ENCODE measurements around the gene SIDT1.

The SIDT1 gene

GRCh38 chr3:113546414-113546893, 14.1 kb downstream of the SIDT1 start:
- no peak for DNase-seq

- DNase-seq = no peak
Observed at GRCh38 chr3:113548501-113548900, 16.1 kb downstream of the SIDT1 start.

DNA sequence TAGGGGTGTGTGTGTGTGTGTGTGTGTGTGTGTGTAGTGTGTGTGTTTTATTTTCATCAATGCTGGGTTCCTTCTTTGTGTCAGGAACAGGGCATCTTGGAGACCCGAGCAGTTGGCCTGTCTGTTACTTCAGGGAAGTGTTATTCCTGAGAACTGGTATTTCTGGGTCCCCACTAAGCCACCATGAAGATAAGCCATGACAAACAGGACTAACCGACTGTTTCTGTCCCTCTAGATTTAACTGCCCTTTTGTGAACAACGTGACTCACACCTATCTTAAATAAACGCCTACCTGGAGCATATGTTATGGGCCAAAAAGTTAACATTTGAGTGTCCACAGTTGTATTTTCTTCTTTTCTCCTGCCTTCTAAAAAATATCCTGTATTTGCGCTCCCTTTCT, 19.5 kb downstream of the SIDT1 start:
- no peak for DNase-seq

GRCh38 chr3:113552851-113553250, 20.5 kb downstream of the SIDT1 start:
- no peak for DNase-seq

- no peak for DNase-seq
Observed at GRCh38 chr3:113555138-113555537, 22.8 kb downstream of the SIDT1 start.

DNA sequence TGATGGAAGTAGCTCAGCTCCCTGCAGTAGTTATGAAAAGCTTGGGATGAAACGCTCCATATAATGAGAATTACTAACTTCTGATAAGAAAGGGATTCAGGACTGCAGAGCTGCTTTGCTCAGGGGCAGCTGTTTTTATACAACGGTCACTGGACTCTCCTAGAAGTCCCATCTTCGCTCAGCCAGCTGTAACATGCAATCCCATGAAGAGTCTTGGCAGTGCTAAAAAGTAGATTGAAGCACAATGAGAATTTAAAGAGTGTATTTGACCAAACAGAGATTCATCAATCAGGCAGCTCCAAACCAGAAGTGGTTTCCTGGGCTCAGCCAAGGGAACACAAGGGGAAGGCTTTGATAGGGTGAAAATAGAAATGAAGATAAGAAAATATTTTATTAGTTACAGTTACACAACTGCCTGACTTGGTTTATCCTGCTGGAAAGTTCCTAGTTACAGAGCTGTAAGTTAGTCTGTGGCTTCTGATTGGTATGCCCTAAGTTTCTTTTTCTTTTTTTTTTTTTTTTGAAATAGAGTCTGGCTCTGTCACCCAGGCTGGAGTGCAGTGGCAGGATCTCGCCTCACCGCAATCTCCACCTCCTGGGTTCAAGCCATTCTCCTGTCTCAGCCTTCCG, 24.1 kb downstream of the SIDT1 start:
- no peak for DNase-seq

DNA sequence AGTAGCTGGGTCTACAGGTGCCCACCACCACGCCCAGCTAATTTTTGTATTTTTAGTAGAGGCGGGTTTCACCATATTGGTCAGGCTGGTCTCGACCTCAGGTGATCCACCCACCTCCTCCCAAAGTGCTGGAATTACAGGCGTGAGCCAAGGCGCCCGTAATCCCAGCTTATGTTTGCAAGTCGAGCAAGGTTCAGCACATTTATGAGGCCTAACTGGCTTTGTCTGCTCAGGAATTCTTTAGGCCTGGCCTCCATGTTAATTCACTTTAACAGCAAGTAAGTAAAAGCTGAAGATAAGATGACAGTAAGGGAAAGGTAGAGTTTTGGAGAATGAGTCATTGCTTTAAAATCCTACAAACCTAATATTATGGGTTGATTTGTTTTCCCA, 24.6 kb downstream of the SIDT1 start:
- no peak for DNase-seq

- no peak for DNase-seq
Observed at GRCh38 chr3:113557374-113557773, 25.0 kb downstream of the SIDT1 start.

- DNase-seq = no peak
Observed at GRCh38 chr3:113559009-113559408, 26.7 kb downstream of the SIDT1 start.

DNA sequence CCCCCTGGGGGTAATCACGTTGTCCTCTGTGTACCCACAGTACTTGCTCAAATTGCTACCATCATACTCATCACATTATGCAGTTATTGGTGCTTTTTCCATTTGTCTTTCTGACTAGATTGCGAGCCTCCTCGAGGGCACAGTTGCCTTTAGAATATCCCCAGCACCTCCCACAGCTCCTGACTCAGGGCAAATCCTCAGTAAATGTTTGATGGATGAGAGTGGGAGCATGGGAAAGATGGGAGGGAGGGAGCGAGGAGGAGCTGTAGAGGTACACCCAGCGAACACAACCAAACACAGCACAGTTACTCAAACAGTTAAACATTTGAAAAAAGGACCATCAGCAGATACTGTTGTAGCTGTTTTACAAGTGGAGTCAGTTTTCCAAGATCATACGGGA, 27.9 kb downstream of the SIDT1 start:
- DNase-seq = no peak

GRCh38 chr3:113560831-113561623, 28.7 kb downstream of the SIDT1 start:
- DNase-seq = no peak

DNA sequence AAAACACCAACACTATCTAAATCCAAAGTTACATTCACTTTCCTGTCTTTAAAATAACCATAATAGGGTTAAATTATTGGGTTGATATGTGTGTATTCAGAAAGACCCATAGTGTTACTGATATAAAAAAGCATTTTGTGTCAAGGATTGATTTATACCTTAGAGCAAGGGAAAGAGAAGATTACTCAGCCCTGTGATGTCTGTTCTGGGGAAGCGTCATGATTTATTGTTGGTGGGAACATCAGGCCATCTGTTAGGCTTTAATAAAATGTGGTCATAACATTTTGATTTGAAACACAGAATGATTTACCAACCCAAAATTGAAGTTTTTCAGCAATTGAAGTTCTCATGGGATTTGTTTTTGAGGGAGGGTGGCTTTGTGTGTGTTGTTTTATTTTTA, 33.2 kb downstream of the SIDT1 start:
- DNase-seq = no peak

- no peak for DNase-seq
Observed at GRCh38 chr3:113570158-113570557, 37.8 kb downstream of the SIDT1 start.

GRCh38 chr3:113571360-113571759, 39.0 kb downstream of the SIDT1 start:
- peak; percentile 27 to 71 for DNase-seq

DNA sequence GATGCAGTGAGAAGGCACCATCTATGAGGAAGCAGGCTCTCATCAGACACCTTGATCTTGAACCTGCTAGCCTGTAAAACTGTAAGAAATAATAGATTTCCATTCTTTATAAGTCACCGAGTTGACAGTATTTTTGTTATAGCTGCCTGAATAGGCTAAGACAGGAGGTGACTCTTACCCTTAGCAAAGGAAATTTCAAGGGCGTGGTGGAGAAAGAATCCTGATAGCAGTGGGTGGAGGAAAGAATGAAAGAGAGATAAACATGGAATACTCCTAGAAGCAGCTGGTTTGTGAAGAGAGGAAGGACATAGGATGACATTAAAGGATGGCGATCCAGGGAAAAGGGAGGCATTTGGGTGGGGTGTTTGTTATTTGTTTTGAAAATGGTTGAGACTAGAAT, 41.4 kb downstream of the SIDT1 start:
- no peak for DNase-seq

- DNase-seq = peak in 1 of 2 experiments; percentile 12
Observed at GRCh38 chr3:113574213-113574612, 41.9 kb downstream of the SIDT1 start.

DNA sequence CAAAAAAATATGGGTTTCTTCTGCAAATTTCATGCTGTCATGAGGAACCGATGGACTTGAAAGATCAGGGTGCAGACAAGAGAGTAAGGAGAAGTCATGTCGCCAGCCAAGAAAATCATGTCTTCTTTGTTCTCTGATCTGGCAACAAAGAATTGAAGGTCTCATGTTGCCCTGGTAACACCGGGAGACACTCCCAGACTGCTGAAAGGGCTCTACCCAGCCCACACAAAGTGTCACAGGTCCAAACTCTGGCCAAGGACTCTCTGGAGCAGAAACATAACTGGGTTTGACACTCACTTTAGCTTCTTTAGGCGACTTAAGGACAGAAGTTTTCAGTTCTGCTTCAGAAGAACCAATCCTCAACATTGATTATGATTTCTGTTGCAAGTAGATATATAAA, 42.9 kb downstream of the SIDT1 start:
- DNase-seq = no peak

DNA sequence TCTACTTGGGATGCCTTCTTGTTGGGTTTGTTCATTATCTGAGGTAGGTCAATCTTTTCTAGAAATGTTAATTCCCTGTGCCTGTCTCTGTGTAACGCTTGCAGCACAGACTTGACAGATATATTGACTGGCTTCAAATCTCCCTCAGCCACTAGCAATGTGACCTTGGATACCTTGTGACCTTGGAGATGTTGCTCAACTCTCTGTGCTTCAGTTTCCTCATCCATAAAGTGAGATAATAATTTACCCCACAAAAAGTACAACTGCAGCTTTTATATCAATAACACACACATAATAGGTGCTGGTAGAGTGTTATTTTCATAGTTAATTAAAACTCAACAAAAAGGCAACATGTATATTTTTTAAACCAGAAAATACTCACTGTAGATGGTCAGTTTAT, 52.9 kb downstream of the SIDT1 start:
- no peak for DNase-seq

GRCh38 chr3:113585720-113586119, 53.4 kb downstream of the SIDT1 start:
- no peak for DNase-seq

DNA sequence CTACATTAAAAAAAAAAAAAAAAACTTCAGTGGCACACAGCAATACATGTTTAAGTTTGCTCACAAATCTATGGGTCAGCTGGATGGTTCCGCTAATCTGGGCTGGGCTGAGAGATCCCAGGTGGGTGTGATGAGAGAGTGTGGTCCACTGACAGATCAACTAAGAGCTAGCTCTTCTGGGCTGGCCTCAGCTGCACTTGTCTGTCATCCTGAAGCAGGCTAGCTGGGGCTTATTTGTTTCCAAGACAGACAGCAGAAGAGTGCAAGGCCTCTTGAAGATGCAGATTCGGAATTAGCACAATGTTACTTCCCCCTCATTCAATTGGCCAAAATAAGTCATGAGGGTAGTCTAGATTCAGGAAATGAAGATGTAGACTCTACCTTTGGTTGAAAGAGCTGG, 56.5 kb downstream of the SIDT1 start:
- no peak for DNase-seq

GRCh38 chr3:113589971-113590370, 57.6 kb downstream of the SIDT1 start:
- no peak for DNase-seq

DNA sequence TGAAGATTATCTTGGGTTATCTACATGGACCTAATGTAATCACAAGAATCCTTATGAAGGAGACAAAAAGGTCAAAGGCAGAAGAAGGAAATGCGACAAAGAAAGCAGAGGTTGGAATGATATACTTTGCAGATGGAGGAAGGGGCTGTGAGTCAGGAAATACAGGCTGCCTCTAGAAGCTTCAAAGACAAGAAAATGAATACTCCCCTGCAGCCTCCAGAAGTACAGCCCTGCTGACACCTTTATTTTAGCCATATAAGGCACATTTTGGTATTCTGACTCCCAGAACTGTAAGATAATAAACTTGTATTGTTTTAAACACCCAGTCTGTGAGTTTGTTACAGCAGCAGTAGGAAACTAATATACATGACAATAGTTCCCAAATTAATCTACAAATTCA, 58.6 kb downstream of the SIDT1 start:
- no peak for DNase-seq

DNA sequence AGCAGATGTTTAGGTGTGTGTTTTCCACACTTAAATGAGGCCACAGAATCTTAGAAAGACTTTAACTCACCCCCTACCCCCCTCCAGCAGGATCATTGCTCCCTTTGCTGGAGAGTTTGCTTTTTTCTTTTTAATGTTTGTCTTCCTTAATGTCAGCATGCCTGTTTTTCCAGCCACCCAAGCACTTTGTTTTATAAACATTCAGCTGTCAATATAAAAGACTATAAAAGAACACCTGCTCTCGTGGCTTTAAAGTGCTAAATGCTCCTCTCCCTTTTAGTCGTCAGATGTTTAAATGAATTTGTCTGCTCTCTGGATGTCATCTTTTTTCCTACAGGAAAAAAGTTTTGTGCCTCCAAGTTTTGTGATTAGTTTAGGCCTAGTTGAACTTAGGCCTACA, 61.7 kb downstream of the SIDT1 start:
- DNase-seq = no peak

DNA sequence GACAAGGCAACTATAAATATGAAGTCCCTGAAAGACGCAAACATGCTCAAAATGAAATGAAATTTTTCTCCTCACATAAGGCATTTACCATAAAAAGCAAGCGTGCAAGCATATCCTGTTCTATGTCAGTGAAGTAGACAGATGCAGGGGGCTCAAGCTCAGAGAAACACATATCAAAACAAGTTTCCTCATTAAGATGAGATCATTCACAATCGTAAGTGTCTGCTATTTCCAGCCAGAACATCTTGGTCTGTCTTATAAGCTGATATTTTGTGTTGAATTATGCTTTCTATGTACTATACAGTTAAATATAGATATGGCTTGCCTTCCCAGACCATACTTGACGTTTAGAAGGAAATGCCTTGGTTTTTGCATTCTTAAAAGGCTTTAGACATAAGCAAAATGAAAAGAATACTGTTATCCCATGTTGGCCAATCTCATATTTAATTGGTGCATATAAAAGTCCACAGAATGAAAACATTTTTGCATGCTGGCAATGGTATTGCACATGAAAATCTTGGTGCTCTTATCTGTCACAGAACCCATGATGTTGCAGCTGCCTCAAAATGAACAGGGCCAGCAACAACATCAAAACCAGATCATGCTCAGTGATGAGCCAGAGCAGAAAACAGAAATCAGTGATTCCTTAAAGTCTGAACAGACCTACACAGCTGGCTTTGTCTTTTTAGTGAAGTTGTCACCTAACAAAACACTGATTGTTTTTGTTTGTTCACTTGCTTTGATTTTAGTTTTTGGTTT, 65.4 kb downstream of the SIDT1 start:
- no peak for DNase-seq

Data from NCI-H524 (cell line).